NCI-H460 (cell line): ENCODE data around the gene GABRR1. TPM values are rescaled to one million over a fixed set of nuclear protein-coding genes. Genes with fewer than 3 reads are reported as not detected.
"Not testable (repeated sequence)": the region's sequence is repeated elsewhere in the genome, so short reads cannot be mapped to it uniquely, and the experiment has no call there.

Experiments used
- DNase-seq: peaks from one replicate; pipeline ENCODE4 v3.0.0-alpha.2; 2016; ENCODE audit warnings: low read depth; ENCODE audit errors: extremely low read depth
- total RNA-seq: library from RNA; depleted of rRNA; stranded (reverse); fragments of >200 nt; shearing (Covaris generic); gene quantifications from 2 replicates; pipeline ENCODE4 v1.2.3, GENCODE V29; 2014

The GABRR1 gene
- total RNA-seq, 1 experiment from 2014 or later, result not detected

- no peak for DNase-seq
Observed at GRCh38 chr6:89161326-89162046, 55.7 kb downstream of the GABRR1 start.

GRCh38 chr6:89160331-89161092 lies 56.6 kb downstream of the GABRR1 start:
- DNase-seq, result no peak

GRCh38 chr6:89154131-89154530 lies 63.0 kb downstream of the GABRR1 start:
- no peak for DNase-seq

- DNase-seq, result no peak
Observed at GRCh38 chr6:89148016-89148750, 69.0 kb downstream of the GABRR1 start.

- DNase-seq, result peak; percentile 13
Observed at GRCh38 chr6:89146718-89147700, 70.1 kb downstream of the GABRR1 start.

- DNase-seq, result peak; percentile 52
Observed at GRCh38 chr6:89145956-89146717, 71.0 kb downstream of the GABRR1 start, which contains the start of gene PM20D2. PM20D2 (plus strand) TSS chr6:89146055; CDS start chr6:89146145, 90 bp downstream.

GRCh38 chr6:89145091-89145955 lies 71.8 kb downstream of the GABRR1 start:
- DNase-seq, result no peak

GRCh38 chr6:89144354-89144906 lies 72.7 kb downstream of the GABRR1 start:
- DNase-seq, result no peak

GRCh38 chr6:89140347-89141156 lies 76.6 kb downstream of the GABRR1 start:
- no peak for DNase-seq

GRCh38 chr6:89139509-89140346 lies 77.4 kb downstream of the GABRR1 start:
- no peak for DNase-seq

- no peak for DNase-seq
Observed at GRCh38 chr6:89138173-89138572, 79.0 kb downstream of the GABRR1 start.

- DNase-seq, result no peak
Observed at GRCh38 chr6:89134723-89135122, 82.4 kb downstream of the GABRR1 start.

- no peak for DNase-seq
Observed at GRCh38 chr6:89133981-89134380, 83.2 kb downstream of the GABRR1 start.

GRCh38 chr6:89132057-89132456 lies 85.1 kb downstream of the GABRR1 start:
- no peak for DNase-seq

- DNase-seq, result no peak
Observed at GRCh38 chr6:89131599-89131998, 85.6 kb downstream of the GABRR1 start.

- not testable (repeated sequence) for DNase-seq
Observed at GRCh38 chr6:89128256-89128671, 88.9 kb downstream of the GABRR1 start.
